ENCODE data around the gene ZNF398.
"Not testable (repeated sequence)": the region's sequence is repeated elsewhere in the genome, so short reads cannot be mapped to it uniquely, and the experiment has no call there.

Gene ZNF398, protein sequence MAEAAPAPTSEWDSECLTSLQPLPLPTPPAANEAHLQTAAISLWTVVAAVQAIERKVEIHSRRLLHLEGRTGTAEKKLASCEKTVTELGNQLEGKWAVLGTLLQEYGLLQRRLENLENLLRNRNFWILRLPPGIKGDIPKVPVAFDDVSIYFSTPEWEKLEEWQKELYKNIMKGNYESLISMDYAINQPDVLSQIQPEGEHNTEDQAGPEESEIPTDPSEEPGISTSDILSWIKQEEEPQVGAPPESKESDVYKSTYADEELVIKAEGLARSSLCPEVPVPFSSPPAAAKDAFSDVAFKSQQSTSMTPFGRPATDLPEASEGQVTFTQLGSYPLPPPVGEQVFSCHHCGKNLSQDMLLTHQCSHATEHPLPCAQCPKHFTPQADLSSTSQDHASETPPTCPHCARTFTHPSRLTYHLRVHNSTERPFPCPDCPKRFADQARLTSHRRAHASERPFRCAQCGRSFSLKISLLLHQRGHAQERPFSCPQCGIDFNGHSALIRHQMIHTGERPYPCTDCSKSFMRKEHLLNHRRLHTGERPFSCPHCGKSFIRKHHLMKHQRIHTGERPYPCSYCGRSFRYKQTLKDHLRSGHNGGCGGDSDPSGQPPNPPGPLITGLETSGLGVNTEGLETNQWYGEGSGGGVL

GRCh38 chr7:149147072-149147751 is at the start of gene ZNF398:
ZNF398 (plus strand) TSS chr7:149147453; CDS start chr7:149147743, 290 bp downstream.
- DNase-seq = peak in 53 of 56 donors; percentile 16 to 88 (median 63)

GRCh38 chr7:149099058-149099457 is 48.2 kb upstream of the ZNF398 start:
- DNase-seq = no peak

- DNase-seq = no peak
These were observed 46.4 kb upstream of the ZNF398 start for GRCh38 chr7:149100821-149101220.

- DNase-seq = no peak
These were observed 44.6 kb upstream of the ZNF398 start for GRCh38 chr7:149102666-149103065.

DNA sequence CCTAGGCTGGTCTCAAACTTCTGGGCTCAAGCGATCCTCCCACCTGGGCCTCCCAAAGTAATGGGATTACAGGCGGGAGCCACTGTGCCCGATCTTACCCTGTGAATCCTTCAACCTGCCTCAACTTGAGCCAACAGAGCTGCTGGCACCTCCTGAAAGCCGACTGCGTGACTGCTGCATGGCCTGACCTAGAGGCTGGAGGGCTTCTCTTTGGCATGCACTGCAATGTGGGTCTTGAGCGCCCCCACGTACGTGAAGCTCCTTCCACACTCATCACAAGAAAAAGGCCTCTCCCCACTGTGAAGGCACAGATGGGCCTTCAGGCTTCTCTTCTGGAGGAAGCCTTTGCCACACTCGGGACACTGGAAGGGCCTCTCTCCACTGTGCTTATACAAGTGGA is 43.8 kb upstream of the ZNF398 start:
- no peak for DNase-seq

DNA sequence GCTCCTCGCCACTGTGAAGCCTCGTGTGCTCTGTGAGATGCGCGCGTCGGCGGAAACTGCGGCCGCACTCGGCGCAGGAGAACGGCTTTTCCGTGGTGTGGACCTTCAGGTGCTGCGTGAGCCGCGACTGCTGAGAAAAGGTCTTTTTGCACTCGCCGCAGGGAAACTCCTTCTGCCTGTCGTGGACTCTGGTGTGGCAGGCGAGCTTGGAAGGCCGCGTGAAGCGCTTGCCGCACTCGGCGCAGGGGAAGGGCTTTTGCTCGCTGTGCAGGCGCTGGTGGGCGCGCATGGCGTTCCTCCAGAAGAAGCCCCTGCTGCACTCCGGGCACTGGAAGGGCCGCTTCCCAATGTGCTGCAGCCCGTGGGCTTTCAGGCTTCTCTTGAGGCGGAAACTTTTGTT is 43.0 kb upstream of the ZNF398 start:
- DNase-seq = no peak

DNA sequence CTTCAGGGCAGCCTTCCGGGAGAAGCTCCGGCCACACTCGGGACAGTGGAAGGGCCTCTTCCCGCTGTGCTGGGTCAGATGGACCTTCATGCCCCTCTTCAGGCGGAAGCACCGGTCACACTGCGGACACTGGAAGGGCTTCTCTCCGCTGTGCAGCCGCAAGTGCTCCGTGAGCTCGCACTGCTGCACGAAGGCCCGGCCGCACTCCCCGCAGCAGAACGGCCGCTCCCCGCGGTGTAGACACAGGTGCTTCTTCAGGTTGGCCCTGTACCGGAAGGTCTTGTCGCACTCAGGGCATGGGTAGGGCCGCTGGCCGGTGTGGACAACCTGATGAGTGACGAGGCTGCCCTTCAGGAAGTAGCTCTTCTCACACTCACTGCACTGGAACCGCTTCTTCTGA is 42.5 kb upstream of the ZNF398 start:
- DNase-seq = no peak

DNA sequence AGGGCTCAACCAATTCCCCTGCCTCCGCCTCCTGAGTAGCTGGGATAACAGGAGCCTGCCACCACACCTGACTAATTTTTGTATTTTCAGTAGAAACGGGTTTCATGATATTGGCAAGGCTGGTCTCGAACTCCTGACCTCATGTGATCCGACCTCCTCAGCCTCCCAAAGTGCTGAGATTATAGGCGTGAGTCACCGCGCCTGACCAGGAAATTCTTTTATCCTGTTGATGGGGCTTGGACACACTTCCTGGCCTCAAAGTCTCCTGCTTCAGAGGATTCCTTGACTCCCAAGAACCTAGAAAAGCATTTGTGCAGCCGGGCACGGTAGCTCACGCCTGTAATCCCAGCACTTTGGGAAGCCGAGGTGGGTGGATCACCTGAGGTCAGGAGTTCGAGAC is 37.3 kb upstream of the ZNF398 start:
- no peak for DNase-seq

- DNase-seq = no peak
These were observed 21.9 kb upstream of the ZNF398 start for GRCh38 chr7:149125189-149125862.

GRCh38 chr7:149125863-149126661 is 21.2 kb upstream of the ZNF398 start, which contains the start of gene ZNF425:
ZNF425 (minus strand) TSS chr7:149126324; CDS start chr7:149126213, 111 bp downstream.
- DNase-seq = peak; percentile 15 to 94 (median 83)

DNA sequence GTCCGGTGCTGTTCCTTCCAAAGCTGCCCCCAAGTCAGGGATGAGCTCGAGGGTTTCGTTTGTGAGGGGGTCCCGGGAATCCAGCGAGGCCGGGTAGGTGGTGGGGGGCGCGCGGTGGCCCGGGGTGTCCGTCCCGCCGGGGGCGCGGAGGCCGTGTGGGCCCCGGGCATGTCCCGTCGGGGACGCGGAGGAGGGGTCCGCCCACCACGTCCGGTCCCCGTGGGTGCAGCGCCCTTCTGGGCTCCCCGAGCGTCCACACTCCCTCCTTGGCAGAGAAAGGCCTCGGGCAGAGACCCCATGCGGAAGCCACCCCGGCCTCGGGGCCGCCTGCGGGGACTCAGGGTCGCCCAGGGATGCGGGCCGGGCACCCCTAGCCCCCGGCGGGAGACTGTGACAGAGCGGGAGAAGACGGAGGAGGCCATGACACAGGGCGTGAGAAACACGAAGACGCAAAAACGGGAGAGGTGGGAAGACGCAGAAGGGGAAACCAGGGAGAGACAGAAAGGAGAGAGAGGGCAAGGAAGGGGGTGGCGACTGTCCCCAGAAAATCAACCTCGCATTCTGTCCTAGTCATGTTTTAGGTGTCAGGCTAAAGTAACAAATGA is 20.5 kb upstream of the ZNF398 start:
- DNase-seq = peak in 44 of 56 donors; percentile 26 to 81 (median 61)

DNA sequence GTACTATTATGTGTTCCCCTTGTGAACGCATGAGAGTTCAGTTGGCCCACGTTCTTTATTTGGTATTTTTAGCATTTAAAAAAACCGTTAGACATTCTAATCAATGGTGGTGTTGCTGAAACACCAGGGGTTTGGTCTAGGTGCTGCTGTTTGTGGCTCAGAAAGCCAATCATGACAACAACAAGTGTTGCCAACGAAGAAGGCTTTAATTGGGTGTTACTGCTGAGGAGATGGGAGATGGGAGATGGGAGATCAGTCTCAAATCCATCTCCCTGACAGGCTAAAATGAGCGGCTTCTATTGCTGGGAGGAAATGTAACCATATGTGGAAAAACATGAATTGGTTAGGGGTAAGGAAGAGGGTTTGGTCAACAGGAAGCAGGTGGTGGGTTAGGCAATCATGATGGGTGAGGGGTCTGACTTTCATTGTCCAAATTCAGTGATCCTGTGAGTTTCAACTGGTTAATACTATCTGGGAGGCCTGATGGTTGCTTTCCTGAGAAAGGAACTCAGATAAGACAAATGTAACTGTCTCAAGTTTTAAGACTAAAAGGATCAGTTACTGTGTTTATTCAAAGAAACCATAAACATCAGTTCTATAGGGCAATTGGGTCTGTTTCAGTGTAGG is 16.6 kb upstream of the ZNF398 start:
- DNase-seq = no peak

GRCh38 chr7:149133028-149133710 is 14.1 kb upstream of the ZNF398 start:
- DNase-seq = no peak

GRCh38 chr7:149136118-149136517 is 11.1 kb upstream of the ZNF398 start:
- DNase-seq = no peak

DNA sequence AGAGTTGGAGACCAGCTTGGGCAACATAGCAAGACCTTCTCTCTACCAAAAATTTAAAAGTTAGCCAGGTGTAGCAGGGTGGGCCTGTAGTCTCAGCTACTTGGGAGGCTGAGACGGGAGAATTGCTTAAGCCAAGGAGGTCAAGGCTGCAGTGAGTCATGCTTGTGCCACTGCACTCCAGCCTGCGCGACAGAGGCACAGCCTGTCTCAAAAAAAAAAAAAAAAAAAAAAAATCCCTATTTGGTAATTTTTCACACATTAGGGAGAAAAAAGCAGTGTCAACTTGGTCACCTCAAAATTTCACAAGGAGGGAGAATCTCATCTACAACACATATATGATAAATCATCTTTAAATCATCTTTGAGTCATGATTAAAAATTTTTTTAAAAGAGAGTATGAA is 6.4 kb upstream of the ZNF398 start:
- no peak for DNase-seq

GRCh38 chr7:149141893-149142292 is 5.4 kb upstream of the ZNF398 start:
- no peak for DNase-seq

DNA sequence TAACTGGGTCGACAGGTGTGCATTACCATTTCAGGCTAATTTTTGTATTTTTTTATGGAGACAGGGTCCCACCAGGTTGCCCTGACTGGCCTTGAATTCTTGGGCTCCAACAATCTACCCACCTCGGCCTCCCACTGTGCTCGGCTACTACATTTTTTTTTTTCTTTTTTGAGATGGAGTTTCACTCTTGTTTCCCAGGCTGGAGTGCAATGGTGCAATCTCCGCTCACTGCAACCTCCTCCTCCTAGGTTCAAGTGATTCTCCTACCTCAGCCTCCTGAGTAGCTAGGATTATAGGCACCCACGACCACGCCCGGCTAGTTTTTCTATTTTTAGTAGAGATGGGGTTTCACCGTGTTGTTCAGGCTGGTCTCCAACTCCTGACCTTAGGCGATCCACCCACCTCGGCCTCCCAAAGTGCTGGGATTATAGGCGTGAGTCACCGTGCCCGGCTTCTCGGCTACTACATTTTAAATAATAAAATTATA is 2.8 kb upstream of the ZNF398 start:
- not testable (repeated sequence) for DNase-seq

DNA sequence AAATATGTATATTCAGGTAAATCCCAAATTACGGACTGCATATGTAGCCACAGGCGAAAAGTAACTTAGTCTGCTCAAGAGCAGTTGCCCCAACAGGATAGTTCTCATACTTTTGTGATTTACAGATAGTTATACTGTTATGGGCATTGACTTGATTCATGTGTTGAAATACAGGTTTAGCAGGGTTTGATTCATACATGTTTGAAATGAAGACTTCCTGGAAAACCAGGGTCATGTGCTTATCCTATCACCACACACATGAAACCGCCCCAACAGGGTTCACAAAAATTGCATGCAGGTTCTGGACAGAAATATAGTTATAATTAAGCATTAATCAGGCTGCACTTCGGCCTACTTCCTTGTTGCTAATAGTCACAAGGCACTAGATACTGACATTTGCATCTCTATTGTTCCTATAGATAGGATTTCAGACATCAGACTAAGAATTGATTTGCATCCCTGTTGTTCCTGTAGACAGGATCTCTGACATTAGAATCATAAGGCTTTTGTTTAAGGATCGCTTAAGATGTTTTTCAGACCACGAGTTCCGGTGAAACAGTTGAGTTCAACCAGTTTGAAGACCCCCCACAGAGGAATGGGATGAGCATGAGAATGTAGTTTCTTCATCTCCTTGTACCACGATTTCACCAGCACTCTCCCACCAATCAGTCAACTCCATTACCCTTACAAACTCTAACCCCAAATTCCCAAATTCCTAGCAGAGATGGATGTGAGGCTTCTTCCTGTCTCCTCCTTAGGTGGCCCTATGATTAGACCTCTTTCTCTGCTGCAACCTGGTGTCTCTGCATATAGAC is 2.0 kb upstream of the ZNF398 start:
- no peak for DNase-seq
